ENCODE data around the gene C1orf116.

DNA sequence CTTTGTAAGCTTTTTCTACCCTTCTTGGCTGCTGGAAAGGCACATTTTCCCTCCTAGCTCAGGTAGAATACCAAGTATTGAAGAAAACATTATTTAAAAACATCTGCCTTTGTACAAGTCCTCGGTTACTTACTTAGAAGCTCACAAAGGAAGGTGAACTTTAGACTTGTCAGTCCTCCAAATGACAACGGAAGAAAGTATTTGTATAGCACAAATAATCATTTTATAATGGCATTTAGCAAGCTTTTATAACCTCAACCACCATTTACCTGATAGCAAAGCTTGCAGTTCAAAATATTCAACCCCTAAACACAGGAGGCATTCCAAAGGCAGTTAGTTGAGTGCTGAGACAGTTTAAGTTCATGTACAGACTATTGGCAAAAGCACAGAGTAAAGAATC, 59.8 kb downstream of the C1orf116 start:
- TF ChIP-seq ZIC2 (tag by site-specific recombination; IDR thresholded peaks at IDR 0.05) = no peak
- no peak for TF ChIP-seq CTCF (tag by site-specific recombination; IDR thresholded peaks at IDR 0.05)
- TF ChIP-seq ZNF670 (tag by site-specific recombination; IDR thresholded peaks at IDR 0.05; ENCODE audit: low read depth) = no peak

All from HEK293 (cell line).